Lower leg skin (tissue), 3 donors: ENCODE data around the gene F3.

Experiments used
- POLR2A ChIP-seq, 2 donors: fragments of 450-650 bp; IDR thresholded peaks; one replicate each; pipeline ENCODE4 v1.6.1; 2016 to 2017; ENCODE audit warnings: antibody characterized with exemption in 2 of 2, mild to moderate bottlenecking in 1 of 2, moderate library complexity in 1 of 2
- TF ChIP-seq, protein P1 (sequence below), 3 donors: fragments of 450-650 bp; IDR thresholded peaks; one replicate each; pipeline ENCODE4 v1.5.1; 2016; ENCODE audit warnings: antibody characterized with exemption in 3 of 3, mild to moderate bottlenecking in 3 of 3, moderate library complexity in 2 of 3

DNA sequence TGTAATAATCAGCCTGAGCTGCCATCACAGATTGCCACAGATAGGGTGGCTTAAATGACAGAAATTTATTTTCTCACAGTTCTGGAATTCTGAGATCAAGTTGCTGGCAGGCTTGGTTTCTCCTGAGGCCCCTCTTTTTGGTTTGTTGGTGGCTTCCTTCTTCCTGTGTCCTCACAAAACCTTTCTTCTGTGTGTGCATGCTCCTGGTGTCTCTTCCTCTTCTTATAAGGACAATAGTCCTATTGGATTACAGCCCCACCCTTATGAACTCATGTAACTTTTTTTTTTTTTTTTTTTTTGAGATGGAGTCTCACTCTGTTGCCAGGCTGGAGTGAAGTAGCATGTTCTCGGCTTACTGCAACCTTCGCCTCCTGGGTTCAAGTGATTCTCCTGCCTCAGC is 41.0 kb upstream of the F3 start:
- TF ChIP-seq, protein P1, sequence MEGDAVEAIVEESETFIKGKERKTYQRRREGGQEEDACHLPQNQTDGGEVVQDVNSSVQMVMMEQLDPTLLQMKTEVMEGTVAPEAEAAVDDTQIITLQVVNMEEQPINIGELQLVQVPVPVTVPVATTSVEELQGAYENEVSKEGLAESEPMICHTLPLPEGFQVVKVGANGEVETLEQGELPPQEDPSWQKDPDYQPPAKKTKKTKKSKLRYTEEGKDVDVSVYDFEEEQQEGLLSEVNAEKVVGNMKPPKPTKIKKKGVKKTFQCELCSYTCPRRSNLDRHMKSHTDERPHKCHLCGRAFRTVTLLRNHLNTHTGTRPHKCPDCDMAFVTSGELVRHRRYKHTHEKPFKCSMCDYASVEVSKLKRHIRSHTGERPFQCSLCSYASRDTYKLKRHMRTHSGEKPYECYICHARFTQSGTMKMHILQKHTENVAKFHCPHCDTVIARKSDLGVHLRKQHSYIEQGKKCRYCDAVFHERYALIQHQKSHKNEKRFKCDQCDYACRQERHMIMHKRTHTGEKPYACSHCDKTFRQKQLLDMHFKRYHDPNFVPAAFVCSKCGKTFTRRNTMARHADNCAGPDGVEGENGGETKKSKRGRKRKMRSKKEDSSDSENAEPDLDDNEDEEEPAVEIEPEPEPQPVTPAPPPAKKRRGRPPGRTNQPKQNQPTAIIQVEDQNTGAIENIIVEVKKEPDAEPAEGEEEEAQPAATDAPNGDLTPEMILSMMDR (IDR thresholded peaks at IDR 0.05), result no peak
- no peak for TF ChIP-seq POLR2A (IDR thresholded peaks at IDR 0.05)
